NB4 (cell line): ENCODE data around the gene GRIA2.

ENCODE experiments used
- MYC ChIP-seq: IDR thresholded peaks from 2 replicates; pipeline ENCODE4 v1.6.1; 2011; ENCODE audit warnings: low read depth, low read length
- POLR2A ChIP-seq: IDR thresholded peaks from 2 replicates; pipeline ENCODE4 v1.6.1; 2011; ENCODE audit warnings: mild to moderate bottlenecking; ENCODE audit not compliant: insufficient read length; ENCODE audit errors: extremely low read depth
- TF ChIP-seq, protein P1 (sequence below): IDR thresholded peaks from one replicate; pipeline ENCODE4 v1.5.1; 2012; ENCODE audit warnings: low read depth, low read length

DNA sequence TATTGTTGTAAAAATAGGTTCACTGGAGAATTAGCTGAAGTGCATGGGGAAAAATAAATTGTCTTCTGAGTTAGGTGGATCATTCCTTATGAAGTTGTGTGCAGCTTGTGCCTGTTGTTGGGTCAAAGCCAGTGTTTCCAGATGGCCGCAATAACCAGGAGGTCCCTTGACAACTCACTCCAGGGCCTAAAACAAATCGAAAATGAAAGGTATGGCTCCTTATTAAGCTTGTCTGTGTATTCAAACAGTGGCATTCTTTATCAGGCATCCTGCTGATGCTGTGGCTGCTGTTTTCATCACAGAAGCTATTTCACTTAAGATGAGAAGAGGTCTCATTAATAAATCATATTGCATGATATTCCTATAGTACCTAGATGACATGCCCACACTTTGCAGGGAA, 80.2 kb downstream of the GRIA2 start:
- TF ChIP-seq, protein P1, sequence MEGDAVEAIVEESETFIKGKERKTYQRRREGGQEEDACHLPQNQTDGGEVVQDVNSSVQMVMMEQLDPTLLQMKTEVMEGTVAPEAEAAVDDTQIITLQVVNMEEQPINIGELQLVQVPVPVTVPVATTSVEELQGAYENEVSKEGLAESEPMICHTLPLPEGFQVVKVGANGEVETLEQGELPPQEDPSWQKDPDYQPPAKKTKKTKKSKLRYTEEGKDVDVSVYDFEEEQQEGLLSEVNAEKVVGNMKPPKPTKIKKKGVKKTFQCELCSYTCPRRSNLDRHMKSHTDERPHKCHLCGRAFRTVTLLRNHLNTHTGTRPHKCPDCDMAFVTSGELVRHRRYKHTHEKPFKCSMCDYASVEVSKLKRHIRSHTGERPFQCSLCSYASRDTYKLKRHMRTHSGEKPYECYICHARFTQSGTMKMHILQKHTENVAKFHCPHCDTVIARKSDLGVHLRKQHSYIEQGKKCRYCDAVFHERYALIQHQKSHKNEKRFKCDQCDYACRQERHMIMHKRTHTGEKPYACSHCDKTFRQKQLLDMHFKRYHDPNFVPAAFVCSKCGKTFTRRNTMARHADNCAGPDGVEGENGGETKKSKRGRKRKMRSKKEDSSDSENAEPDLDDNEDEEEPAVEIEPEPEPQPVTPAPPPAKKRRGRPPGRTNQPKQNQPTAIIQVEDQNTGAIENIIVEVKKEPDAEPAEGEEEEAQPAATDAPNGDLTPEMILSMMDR: no peak
- TF ChIP-seq POLR2A: no peak
- TF ChIP-seq MYC: no peak
